GM18502 (cell line): ENCODE data around the gene SAMD13.

Source experiments
- ATAC-seq: cut with Tn5 transposase; IDR thresholded peaks from one replicate; pipeline ENCODE4 v1.9.1; 2021; ENCODE audit warnings: mild to moderate bottlenecking; ENCODE audit not compliant: unreplicated experiment, poor library complexity

The SAMD13 gene

DNA sequence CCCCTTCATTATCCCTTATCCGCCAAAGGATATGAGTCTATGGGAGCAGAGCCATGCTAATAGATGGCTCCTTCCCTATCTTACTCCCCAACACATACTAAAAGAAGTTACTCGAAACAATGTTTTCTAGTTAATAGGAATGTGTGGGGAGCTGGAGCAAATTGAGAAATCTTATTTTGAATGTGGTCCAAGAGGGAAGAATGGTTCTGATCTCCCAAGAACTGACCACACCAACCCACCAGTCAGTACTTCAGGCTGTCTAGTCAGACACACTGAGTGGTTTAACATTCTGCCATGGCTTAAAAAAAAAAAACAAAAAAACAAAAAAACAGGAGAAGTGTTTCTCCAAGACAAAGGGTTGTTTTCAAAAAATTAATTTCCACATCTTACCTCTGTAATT lies 65.3 kb downstream of the SAMD13 start:
- ATAC-seq: no peak

DNA sequence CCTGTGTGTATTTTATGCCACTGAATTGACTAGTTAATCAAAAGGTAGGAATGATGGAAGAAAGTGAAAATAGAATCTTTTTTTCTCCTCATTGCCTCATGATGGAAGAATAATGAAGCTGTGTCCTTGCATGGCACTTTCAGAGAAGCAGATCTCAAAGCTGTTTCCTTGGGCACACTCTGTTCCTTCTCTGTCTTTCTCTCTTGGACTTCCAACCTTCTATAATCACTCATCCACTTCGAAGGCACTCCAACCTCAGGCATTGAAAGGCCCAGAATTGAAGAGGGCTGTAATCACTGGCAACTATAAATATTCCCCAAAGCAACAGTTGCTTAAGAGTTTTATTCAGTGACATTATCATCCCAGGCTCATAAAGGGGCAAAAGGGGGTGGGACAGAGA lies 65.7 kb downstream of the SAMD13 start:
- no peak for ATAC-seq

DNA sequence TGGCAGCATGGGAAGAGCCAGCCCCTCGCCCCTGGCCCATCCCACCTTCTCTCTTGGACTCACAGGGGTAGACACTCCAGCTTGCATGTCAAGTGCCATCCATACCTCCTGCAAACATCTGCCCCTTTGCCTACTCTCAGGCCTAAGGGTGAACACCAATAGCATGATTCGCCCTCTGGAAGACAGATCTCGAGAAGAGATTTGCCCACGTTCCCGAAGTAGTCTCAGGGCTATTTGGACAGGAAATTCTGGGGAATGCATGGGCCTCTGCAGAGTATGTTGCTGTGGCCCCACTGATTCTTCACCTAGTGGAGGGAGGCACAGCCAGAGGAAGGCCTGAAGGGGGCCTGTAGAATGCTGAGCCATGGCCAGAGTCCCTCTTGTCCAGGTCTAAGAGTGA lies 66.9 kb downstream of the SAMD13 start:
- no peak for ATAC-seq

DNA sequence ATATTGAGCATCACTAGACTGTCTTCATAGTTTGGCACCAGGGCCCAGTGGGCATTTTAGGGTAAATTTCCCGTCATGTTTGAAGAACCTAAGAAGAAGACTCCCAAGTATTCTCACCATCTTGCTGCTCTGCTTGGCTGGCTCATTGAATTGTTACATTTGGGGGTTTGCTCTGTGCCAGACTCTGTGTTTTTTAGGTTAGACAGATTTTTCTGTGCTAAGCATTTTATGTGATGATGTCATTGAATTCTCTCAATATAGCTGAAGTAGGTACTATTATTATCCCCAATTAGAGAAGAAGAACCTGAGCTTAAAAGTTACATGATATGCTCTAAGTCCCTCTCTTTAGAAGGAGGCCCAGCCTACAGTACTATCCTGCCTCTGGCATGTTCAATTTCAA lies 68.8 kb downstream of the SAMD13 start:
- ATAC-seq: no peak

DNA sequence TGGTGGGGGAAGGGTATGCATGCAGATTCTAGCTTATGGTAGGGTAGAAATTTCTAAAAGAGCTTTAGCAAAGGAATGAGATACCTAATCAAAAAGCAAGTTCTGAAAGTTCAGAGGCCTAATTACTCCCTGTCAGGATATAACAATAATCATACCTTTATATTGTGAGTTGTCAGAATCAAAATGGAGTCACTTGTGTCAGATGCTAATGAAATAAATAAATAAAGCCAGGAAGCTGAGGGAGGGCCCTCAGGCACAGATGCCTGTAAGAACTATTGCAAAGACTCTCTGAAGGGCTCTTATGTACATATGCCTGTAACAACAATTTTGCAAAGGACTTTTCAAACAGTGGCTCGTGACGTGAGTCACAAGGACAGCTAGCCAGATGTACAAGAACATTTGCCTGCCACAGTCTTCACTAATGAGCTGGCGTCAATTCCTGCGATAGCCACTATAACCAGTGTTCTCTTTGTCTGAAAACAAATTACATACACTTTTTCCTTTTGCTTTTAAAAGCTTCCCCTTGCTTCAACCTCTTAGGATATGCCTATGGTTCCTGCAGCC lies 69.4 kb downstream of the SAMD13 start:
- ATAC-seq: no peak

DNA sequence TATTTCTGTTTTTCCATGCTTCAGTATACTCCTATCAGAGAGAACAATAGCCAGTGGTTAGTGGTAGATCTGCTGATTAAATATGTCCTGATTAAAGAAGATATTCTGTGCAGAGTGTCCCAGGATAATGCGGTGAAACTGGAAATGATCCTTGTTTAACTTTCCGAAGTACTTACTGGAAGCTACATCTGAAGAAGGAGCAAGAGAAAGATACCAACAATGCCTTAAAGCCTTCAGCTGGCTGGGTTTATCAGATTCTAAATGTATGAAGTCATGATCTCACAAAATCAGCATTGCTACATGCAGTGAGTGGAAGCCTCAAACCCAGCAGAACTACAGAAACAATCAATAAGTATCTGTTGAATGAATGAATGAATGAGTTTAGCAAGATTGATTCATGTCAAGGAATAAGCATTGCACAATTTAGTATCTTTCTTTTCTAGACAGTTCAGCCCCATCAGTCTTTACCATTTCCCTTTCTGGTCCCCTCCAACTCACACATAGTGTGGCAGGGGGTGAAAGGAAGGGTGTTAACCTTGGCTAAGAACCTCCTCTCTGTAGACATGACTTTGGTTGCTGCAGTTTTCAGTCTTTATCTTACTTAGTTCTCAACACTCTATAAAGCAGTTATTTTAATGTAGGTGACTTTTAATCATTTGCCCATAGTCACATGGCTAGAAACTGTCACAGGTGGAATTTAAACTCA lies 72.1 kb downstream of the SAMD13 start:
- no peak for ATAC-seq

DNA sequence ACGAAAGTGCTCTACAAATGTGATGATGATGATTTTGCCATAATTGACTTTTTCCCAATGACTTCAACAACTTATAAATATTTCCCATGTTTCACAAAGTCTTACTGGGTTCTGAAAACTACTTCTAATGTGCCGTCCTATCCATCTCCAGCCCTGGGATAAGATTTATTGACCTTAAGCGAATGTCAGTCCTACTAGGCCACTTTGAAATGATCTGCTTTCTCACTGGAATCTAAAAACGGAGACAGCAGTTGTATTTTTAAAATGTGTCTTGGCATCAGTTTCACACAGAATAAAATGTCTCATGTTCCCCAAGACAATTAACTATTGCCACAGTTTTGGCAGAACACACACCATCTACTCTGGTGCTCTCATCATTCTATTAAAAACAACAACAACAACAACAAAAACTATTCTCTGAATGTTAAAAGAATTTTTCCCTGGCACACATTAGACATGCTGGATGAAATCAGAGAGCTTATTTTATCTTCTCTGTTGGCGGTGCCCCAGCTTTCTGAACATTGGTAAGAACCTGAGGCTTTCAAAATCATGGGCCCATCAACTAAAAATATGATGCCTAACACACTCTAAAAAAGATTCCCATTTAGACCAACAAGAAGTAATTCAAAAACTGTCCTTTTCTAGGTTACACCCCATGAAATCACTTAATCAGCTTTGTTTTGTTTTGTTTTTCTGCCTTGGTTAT lies 73.6 kb downstream of the SAMD13 start:
- no peak for ATAC-seq

DNA sequence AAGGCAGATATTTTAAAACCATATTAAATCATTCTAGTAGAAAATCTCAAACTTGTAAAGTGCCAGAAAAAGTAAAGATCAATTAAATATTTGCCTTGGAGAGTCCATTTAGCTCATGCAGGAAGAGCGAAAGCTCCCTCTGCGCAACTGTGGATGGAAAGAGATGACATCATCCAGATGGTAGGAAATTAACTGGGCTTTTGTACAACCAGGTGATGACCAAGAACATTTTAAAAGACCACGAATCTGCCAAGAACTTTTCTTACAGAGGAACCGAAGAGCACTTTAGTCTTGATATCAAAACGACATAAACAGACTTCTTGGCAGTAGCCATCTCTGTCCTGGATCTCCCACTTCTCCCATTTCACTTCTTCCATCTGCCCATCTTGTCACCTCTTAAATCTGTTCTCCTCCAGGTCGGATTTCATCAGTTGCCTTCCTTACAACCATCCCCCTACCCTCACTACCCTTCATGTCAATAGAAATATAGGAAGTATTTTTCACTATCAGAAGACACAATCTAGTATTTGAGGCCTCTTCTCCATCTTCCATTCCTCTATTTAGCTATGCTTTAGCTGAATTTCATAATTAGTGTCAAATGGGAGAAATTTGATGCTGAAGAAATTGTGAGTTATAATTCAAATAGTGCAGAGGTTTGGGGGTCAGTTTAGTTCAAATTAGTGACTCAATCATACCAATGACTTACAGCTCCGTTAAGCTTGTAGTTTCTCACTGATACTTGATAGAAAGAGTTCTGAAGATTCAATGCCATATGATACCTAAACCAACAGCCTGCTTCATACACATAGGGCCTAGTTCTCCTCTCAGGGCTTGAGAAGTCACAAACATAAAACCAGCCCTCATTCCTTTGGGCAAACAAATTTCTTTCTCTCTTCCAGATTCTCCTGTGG lies 74.7 kb downstream of the SAMD13 start:
- no peak for ATAC-seq

DNA sequence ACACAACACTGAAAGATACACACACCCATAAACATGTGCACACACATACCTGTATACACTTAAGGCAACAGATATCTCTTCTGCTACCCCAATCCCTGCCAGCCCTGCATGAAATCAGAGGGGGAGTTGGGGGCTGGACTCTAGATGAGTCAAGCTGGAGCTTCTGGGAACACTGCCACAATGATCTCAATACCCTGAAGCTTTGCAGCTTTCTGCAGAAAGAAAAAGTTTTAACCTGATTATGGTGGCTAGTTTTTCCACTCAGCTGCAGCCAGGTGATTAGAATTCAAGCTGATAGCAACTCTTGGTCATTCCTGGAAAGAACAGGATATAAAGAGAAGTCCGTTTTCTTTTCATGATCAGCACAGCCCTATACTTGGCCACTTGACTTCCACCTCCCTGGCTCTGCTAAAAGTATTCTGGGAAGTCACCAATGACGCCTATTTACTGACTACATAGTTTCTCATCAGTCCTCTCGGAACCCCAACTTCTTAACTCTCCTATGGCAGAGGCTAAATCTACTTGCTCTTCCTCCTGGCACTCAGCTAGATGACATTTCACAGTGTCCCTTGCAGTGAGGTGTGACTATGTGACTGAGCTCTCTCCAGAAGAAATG lies 76.1 kb downstream of the SAMD13 start:
- no peak for ATAC-seq

DNA sequence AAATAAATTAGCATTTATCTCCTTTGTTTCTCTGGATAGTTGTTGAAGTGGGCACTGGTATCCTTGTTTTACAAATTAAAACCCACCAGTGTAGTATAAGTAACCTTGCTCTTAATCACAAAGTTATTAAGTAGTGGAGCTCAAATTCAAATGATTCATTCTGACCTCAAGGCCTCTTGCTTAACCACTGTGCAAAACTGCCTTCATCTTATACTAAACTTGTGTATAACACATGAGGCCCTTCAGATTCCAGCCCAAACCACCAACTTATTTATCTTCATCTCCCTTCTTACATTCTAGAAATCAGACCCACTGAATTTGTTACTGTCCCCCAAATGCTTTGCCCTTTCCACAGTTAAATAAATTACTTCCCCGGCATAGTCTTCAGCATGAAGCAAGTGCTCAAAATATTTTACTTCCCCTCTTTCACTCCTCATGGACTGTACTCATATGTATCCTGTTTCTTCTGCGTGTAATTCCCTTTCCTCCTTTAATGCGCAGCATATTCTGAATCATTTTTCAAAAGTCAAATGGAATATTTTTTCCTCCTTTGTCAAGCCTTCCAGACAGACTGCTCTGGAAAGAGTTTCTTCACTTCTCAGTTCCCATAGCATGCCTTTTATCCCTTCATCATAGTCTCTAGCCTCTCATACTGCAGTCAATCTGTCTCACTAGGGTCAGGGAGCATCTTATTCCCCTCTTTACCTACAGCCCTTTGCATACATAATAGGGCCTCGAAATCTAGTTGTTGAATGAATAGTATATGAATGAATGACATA lies 77.8 kb downstream of the SAMD13 start:
- no peak for ATAC-seq

DNA sequence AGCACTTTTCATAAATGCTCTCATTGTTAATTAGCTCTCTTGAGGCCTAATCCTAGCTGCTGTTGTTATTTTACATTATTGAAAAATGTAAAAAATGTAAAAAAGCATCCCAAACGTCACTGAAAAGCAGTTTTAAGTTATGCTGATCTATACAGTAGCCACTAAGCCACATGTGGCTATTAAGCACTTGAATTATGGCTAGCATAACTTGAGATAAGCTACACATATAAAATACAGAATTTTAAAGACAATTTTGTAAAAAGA lies 78.3 kb downstream of the SAMD13 start:
- ATAC-seq: no peak

DNA sequence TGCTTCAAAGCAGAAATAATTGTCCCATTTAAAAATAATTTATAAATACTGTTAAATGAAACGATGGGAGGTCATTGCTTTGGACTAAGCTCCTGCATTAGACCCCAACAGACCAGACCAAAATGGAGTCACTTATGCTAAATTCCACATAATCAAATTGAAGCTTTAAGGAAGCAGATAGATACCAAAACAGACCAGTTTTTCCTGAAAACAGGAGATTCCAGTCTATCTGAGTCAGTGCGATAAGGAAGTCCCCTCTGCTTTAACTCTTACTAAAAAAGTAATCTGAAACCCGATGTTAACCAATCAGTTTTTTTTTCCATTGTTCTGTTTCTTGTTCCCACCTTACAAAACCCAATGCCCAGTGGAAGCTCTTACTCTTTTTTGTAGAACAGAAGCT lies 80.6 kb downstream of the SAMD13 start:
- no peak for ATAC-seq

DNA sequence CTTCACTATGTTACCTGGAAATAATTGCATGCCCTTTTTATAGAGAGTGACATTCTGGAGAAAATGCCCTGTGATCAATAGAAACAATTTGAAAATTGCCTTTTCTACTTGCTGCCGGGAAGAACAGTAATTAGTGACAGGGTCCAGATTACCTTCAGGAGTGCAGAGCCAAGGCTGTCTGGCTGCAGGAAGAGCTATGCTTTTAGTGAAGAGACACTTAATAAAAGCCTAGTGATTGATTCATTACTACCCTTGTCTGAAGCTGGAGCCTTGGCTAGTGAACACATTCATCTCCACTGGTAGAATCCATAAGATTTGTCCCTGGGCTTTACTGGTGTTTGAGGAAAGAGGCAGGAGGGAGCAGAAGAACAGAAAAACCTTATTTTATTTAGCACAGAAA lies 83.8 kb downstream of the SAMD13 start:
- ATAC-seq: no peak

DNA sequence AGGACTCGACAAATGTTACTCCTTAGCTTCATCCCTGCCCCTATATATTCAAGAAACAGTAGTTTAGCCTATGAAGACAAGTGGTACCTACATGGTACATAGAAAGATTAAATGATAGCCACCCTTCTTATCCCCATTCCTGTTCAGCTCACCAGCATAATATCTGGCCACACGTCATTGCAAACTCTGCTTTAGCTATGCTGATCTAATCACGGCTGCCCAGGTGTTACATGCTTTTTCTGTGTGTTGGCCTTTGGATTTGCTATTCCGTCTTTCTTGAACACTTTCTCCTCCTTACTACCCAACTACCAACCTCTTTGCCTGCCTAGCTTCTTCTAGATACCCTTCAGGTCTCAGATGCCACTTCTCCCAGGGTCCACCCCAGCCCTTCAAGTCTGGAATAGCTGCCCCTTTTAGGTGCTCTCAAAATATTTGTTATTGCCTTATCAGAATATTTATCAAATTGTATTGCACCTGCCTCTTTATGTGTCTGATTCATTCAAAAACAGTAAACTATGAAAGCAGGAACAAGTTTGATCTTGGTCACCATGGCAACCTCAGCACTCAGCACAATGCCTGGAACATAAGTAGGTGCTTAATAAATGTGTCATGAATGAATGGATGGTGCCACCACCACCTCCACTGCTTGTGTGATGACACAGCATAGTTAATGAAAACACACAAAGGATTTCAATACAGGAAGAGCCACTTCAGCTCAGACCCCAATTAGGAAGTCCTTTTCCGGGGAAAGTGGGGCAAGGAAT lies 85.4 kb downstream of the SAMD13 start:
- no peak for ATAC-seq

DNA sequence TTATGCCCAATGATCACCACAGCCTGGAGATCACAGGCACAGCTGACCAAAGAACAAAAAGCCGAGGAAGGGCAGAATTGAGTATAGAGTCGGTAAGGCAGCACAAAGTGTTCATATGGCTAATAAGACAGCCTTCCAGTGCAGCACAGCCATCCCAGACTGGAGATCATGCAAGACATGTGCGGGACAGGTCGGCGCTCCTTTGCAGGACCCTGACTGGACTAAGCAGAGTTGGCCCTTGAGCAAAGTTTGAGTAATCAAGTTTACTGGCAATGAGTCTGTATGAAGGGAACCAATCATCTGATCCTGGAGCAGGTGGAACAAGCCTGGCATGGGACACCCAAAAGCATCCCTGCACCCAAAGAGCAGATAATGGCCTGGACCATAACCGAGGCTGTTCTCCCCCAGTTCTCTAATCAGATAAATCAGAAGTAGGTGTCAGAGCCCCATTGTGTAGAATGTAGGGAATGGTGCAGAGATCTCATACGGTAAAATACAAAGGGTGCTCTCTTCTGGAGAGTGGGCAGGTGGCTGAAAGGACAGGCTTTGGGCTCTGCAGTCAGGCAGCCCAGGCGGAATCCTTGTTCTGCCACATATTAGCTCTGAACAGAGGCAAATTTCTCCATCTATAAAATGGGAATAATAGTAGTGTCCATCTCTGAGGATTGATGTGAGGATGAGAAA lies 86.1 kb downstream of the SAMD13 start:
- ATAC-seq: no peak

DNA sequence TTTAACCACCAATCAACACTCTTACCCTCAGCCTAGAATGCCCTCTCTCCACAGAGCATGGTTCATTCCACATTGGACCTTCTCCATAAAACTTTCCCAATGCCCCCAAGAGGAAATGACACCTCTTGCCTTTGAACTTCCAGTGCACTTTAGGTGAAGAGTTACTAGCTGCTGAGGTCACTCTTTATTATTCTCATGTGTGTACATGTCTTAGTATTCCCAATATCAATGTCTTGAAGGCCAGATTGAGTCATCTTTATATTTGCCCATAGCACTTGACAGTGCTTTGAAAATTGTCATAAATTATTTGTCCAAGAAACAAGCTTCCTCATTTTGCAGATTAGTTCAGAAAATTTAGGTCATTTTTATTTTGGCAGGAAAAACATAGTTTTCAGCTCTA lies 88.7 kb downstream of the SAMD13 start:
- ATAC-seq: no peak

DNA sequence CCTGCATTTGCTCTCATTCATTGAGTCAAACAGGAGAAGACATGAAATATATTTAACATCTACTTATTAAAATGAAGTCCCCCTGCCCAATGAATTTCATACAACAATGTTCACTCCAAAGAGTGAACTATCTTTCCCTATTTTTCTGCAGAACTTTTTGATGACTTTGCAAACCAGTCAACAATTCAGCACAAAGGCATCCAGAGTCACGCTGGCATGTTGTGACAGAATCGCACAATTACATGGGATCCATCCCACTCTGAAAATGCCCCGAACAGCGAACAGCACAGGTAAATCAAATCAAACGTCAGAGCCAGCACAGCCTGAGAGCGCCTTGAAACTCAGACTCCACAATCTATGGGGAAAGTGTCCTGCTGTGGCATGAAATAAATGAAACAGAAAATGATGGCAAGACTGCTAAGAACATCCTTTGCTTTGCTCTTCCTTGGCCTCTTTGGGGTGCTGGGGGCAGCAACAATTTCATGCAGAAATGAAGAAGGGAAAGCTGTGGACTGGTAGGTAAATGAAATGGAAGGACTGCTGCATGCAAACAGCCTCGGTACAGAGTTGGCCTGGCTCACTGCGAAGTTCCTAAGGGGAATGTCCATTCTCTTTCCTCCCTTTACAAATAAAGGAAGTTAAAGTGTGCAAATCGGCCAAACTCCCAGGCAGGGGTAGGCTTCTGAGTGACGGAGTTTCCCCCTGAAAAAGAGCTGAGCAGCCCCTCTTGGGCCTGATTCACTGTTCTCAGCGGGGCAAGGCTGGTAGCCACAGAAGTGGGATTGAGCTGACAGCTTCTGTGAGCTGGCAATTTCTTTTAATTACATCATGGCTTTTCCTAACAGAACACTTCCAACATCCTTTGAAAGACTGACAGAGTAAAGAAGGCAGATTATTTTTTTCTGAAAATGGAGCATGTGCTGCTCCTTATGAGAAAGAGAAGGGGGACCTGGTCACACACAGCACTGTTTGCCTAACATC lies 97.0 kb downstream of the SAMD13 start, which contains the start of gene DNASE2B:
Gene DNASE2B, plus strand, starts transcription at position 310 of the 981 bp plus-strand sequence. Its CDS starts 81 bp downstream, at position 391.
- no peak for ATAC-seq
